K562 (cell line): ENCODE data around the gene DBP. TPM values are rescaled to one million over a fixed set of nuclear protein-coding genes. Genes with fewer than 3 reads are reported as not detected.

Experiments
- ATF1 ChIP-seq, 2 experiments: fragments of 450-650 bp in 1 of 2; IDR thresholded peaks; 2 replicates each; pipeline ENCODE4 v1.6.1; 2016; ENCODE audit warnings: missing compliant biosample characterization in 1 of 2, missing genetic modification characterization in 1 of 2
- CREM ChIP-seq: IDR thresholded peaks from 2 replicates; pipeline ENCODE4 v1.6.1; 2014; ENCODE audit warnings: antibody characterized with exemption, low read depth
- E2F8 ChIP-seq: fragments of 450-650 bp; IDR thresholded peaks from 2 replicates; pipeline ENCODE4 v1.7.1; 2018; ENCODE audit warnings: mild to moderate bottlenecking, low read depth; ENCODE audit not compliant: partially characterized antibody
- ESRRA ChIP-seq: fragments of 450-650 bp; IDR thresholded peaks from 2 replicates; pipeline ENCODE4 v1.6.1; 2014; ENCODE audit warnings: low read depth, mild to moderate bottlenecking, moderate library complexity, borderline replicate concordance
- FOXA3 ChIP-seq, 2 experiments: fragments of 450-650 bp in 1 of 2; sonication (generic) in 1 of 2; formaldehyde crosslinking; IDR thresholded peaks in 1 of 2; conservative IDR thresholded peaks in 1 of 2; 2 replicates each; pipeline versions ENCODE4 v1.4.0 to v1.8.0; 2020 to 2022; ENCODE audit warnings: mild to moderate bottlenecking in 2 of 2, missing genetic modification reagents in 1 of 2
- FOXM1 ChIP-seq, 2 experiments: fragments of 450-650 bp in 1 of 2; sonication (generic) in 1 of 2; formaldehyde crosslinking in 1 of 2; IDR thresholded peaks; 2 replicates each; pipeline versions ENCODE4 v1.6.1 to v1.9.0; 2017 to 2022; ENCODE audit warnings: low read depth in 2 of 2, mild to moderate bottlenecking in 2 of 2, missing genetic modification reagents in 1 of 2, moderate library complexity in 1 of 2
- HDAC2 ChIP-seq: fragments of 450-650 bp; IDR thresholded peaks from 2 replicates; pipeline ENCODE4 v1.6.1; 2016; ENCODE audit warnings: mild to moderate bottlenecking
- HDAC6 ChIP-seq: IDR thresholded peaks from 2 replicates; pipeline ENCODE4 v1.6.1; 2012; ENCODE audit warnings: low read depth, mild to moderate bottlenecking, control low read depth, inconsistent platforms, low read length, moderate library complexity
- HMG20B ChIP-seq: fragments of 250-450 bp; sonication (Bioruptor Pico); IDR thresholded peaks from 2 replicates; pipeline ENCODE4 v1.5.0; 2021; ENCODE audit warnings: mild to moderate bottlenecking
- MTA2 ChIP-seq: fragments of 450-650 bp; IDR thresholded peaks from 2 replicates; pipeline ENCODE4 v1.6.1; 2016; ENCODE audit warnings: low read depth
- RNF2 ChIP-seq: sonication (generic); IDR thresholded peaks from 2 replicates; pipeline ENCODE4 v1.6.1; 2016
- SRSF3 ChIP-seq: fragments of 200-400 bp; formaldehyde crosslinking; IDR thresholded peaks from 2 replicates; pipeline ENCODE4 v1.6.1; 2016; ENCODE audit warnings: mild to moderate bottlenecking, low read length, moderate library complexity; ENCODE audit not compliant: insufficient read depth
- TAL1 ChIP-seq: fragments of 450-650 bp; IDR thresholded peaks from 2 replicates; pipeline ENCODE4 v1.6.1; 2016; ENCODE audit warnings: mild to moderate bottlenecking
- ZNF212 ChIP-seq: fragments of 450-650 bp; formaldehyde crosslinking; IDR thresholded peaks from 2 replicates; pipeline ENCODE4 v1.4.0; 2020; ENCODE audit warnings: mild to moderate bottlenecking
- ZNF431 ChIP-seq: sonication (generic); formaldehyde crosslinking; IDR thresholded peaks from 2 replicates; pipeline ENCODE4 v1.8.0; 2022; ENCODE audit warnings: mild to moderate bottlenecking, missing genetic modification reagents
- ZNF780A ChIP-seq: fragments of 250-450 bp; sonication (Bioruptor Pico); IDR thresholded peaks from 2 replicates; pipeline ENCODE4 v1.5.0; 2021; ENCODE audit warnings: mild to moderate bottlenecking
- polyA plus RNA-seq, 8 experiments: library from polyadenylated mRNA; depleted of rRNA in 4 of 8; stranded (reverse) in 5 of 8; unstranded in 3 of 8; fragments of >200 nt; fragmentation: Nextera tagmentation in 2 of 8; fragmentation: Illumina TruSeq in 1 of 8; extraction: Ambion mirVana in 2 of 8; extraction: Trizol in 1 of 8; gene quantifications; 2 replicates each; pipeline versions ENCODE4 v1.2.1 to v1.2.3, GENCODE V29; 2011 to 2014; ENCODE audit warnings: inconsistent platforms in 1 of 8, missing spikeins in 1 of 8
- total RNA-seq, 7 experiments: library from RNA; depleted of rRNA in 6 of 7; stranded (reverse); fragments of >200 nt in 6 of 7; fragmentation: Illumina TruSeq in 2 of 7; extraction: Trizol in 2 of 7; gene quantifications; 2 replicates each; pipeline versions ENCODE4 v1.2.1 to v1.2.3, GENCODE V29; 2011 to 2021; ENCODE audit warnings: low replicate concordance in 1 of 7
- TF ChIP-seq, protein P1 (sequence below), 2 experiments: fragments of 250-450 bp in 1 of 2; fragments of 450-650 bp in 1 of 2; sonication (Bioruptor Pico) in 1 of 2; IDR thresholded peaks; 2 replicates each; pipeline versions ENCODE4 v1.6.1 to v1.8.0; 2016 to 2021; ENCODE audit warnings: mild to moderate bottlenecking in 2 of 2, moderate library complexity in 2 of 2, missing compliant biosample characterization in 1 of 2, missing genetic modification characterization in 1 of 2
- TF ChIP-seq, protein P2 (sequence below), 2 experiments: fragments of 450-650 bp in 1 of 2; sonication (generic) in 1 of 2; formaldehyde crosslinking; conservative IDR thresholded peaks; 2 replicates each; pipeline versions ENCODE4 v1.4.0 to v1.8.1; 2020 to 2022; ENCODE audit warnings: mild to moderate bottlenecking in 1 of 2, missing genetic modification reagents in 1 of 2
- TF ChIP-seq, protein P3 (sequence below): fragments of 250-450 bp; sonication (Bioruptor Pico); IDR thresholded peaks from 2 replicates; pipeline ENCODE4 v1.5.0; 2021; ENCODE audit warnings: mild to moderate bottlenecking, borderline replicate concordance

DBP gene
- total and polyA plus RNA-seq, 9 of the 15 experiments (the other 6 are each of a cell fraction or from before 2014, with no cell fraction given) = 0.25 to 5.5 (median 1.8) TPM

DNA sequence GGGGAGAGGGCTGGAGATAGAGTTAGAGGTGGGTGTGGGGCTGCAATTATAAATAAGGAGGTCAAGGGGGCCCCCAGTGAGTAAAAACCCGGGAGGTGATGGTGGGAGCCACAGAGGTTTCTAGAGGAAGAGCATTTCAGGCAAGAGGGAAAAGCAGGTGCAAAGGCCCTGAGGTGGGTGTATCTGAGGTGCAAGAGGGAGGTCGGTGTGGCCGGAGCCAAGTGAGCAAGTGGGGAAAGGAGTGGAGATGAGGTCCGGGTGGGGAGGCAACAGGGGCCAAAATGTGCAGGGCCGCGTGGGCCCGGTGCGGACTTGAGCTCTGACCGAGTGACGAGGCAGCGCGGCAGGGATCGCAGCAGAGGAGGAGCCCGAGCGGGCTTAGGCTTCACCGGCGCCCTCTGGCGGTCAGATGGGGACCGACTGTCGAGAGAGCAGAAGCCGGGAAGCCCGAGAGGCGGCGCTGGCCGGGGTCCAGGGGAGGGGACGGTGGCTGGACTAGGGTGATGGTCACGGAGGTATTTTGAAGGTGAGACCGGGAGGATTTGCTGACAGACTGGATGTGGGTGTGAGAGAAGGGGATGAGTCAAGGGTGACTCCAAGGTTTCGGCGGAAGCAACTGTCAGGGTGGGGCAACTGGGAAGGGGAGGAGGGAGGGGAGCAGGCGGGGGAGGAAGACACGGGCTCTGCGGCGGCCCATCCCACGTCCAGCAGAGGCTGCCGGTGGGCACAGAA lies 48.3 kb downstream of the DBP start (continued):
- TF ChIP-seq ZNF431 (CRISPR knock-in tag) = 0 out of 2 replicates have a peak, but pooled peaks have one; percentile 42
- TF ChIP-seq ZNF780A (CRISPR knock-in tag) = no peak
- no peak for TF ChIP-seq HDAC6
- TF ChIP-seq SRSF3 = no peak
- TF ChIP-seq FOXA3 (CRISPR knock-in tag; conservative IDR thresholded peaks at IDR 0.05 in 1 of 2, IDR thresholded peaks at IDR 0.05 in 1 of 2) = 0 out of 4 replicates have a peak, but pooled peaks of 1 of the 2 experiments have one; percentile 33
- TF ChIP-seq, protein P1, sequence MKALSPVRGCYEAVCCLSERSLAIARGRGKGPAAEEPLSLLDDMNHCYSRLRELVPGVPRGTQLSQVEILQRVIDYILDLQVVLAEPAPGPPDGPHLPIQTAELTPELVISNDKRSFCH (CRISPR knock-in tag; IDR thresholded peaks at IDR 0.05) = no peak
- TF ChIP-seq, protein P1 (tag; IDR thresholded peaks at IDR 0.05) = 0 out of 2 replicates have a peak, but pooled peaks have one; percentile 63
- peak; percentile 100 for TF ChIP-seq HDAC2
- 0 out of 2 replicates have a peak, but pooled peaks have one; percentile 22 for TF ChIP-seq RNF2
- TF ChIP-seq, protein P2, sequence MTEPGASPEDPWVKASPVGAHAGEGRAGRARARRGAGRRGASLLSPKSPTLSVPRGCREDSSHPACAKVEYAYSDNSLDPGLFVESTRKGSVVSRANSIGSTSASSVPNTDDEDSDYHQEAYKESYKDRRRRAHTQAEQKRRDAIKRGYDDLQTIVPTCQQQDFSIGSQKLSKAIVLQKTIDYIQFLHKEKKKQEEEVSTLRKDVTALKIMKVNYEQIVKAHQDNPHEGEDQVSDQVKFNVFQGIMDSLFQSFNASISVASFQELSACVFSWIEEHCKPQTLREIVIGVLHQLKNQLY (CRISPR knock-in tag; conservative IDR thresholded peaks at IDR 0.05) = no peak
- TF ChIP-seq TAL1 = peak; percentile 26; the same call in 1 of the 2 replicates
- TF ChIP-seq CREM = peak; percentile 72; the same call in 1 of the 2 replicates
- TF ChIP-seq E2F8 = peak; percentile 81
- peak; percentile 67; the same call in 1 of the 2 replicates for TF ChIP-seq ESRRA
- no peak for TF ChIP-seq ATF1 (CRISPR knock-in tag; IDR thresholded peaks at IDR 0.05)
- TF ChIP-seq ATF1 (tag; IDR thresholded peaks at IDR 0.05) = peak; percentile 87
- TF ChIP-seq, protein P3, sequence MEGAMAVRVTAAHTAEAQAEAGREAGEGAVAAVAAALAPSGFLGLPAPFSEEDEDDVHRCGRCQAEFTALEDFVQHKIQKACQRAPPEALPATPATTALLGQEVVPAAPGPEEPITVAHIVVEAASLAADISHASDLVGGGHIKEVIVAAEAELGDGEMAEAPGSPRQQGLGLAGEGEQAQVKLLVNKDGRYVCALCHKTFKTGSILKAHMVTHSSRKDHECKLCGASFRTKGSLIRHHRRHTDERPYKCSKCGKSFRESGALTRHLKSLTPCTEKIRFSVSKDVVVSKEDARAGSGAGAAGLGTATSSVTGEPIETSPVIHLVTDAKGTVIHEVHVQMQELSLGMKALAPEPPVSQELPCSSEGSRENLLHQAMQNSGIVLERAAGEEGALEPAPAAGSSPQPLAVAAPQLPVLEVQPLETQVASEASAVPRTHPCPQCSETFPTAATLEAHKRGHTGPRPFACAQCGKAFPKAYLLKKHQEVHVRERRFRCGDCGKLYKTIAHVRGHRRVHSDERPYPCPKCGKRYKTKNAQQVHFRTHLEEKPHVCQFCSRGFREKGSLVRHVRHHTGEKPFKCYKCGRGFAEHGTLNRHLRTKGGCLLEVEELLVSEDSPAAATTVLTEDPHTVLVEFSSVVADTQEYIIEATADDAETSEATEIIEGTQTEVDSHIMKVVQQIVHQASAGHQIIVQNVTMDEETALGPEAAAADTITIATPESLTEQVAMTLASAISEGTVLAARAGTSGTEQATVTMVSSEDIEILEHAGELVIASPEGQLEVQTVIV = no peak
- peak; percentile 73; the same call in 1 of the 2 replicates for TF ChIP-seq FOXM1 (IDR thresholded peaks at IDR 0.05; ENCODE audit: low read depth)
- TF ChIP-seq FOXM1 (CRISPR knock-in tag; IDR thresholded peaks at IDR 0.05; ENCODE audit: low read depth) = peak; percentile 67; the same call in 1 of the 2 replicates
- no peak for TF ChIP-seq ZNF212 (CRISPR knock-in tag)
- no peak; the same call in 1 of the 2 replicates for TF ChIP-seq MTA2
- TF ChIP-seq HMG20B (CRISPR knock-in tag) = no peak
